ENCODE data around the gene MRPL16.

MRPL16 gene

GRCh38 chr11:59771605-59772004 is 39.0 kb downstream of the MRPL16 start:
- TF ChIP-seq TAF1 (IDR thresholded peaks at IDR 0.05; ENCODE audit: low read depth): no peak
- no peak for TF ChIP-seq TCF12 (IDR thresholded peaks at IDR 0.05; ENCODE audit: low read depth)
- TF ChIP-seq, protein P1, sequence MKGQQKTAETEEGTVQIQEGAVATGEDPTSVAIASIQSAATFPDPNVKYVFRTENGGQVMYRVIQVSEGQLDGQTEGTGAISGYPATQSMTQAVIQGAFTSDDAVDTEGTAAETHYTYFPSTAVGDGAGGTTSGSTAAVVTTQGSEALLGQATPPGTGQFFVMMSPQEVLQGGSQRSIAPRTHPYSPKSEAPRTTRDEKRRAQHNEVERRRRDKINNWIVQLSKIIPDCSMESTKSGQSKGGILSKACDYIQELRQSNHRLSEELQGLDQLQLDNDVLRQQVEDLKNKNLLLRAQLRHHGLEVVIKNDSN (IDR thresholded peaks at IDR 0.05): no peak
- no peak for TF ChIP-seq FOXM1 (IDR thresholded peaks at IDR 0.05; ENCODE audit: borderline replicate concordance, low read depth)
- TF ChIP-seq ZBTB7A (IDR thresholded peaks at IDR 0.05; ENCODE audit: low read depth): no peak

- no peak for TF ChIP-seq EGR1 (IDR thresholded peaks at IDR 0.05)
- no peak for TF ChIP-seq TEAD4 (IDR thresholded peaks at IDR 0.05)
- TF ChIP-seq, protein P2, sequence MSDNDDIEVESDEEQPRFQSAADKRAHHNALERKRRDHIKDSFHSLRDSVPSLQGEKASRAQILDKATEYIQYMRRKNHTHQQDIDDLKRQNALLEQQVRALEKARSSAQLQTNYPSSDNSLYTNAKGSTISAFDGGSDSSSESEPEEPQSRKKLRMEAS (IDR thresholded peaks at IDR 0.05): no peak
- TF ChIP-seq RAD21 (IDR thresholded peaks at IDR 0.05; ENCODE audit: low read depth): no peak
- no peak for TF ChIP-seq EP300 (IDR thresholded peaks at IDR 0.05; ENCODE audit: borderline replicate concordance)
- no peak for TF ChIP-seq REST (IDR thresholded peaks at IDR 0.05; ENCODE audit: low read depth)
- TF ChIP-seq FOXM1 (IDR thresholded peaks at IDR 0.05; ENCODE audit: borderline replicate concordance, low read depth): no peak
- no peak for TF ChIP-seq TCF12 (IDR thresholded peaks at IDR 0.05; ENCODE audit: low read depth)
- no peak for TF ChIP-seq YY1 (IDR thresholded peaks at IDR 0.05; ENCODE audit: low read depth)
- TF ChIP-seq, protein P1 (IDR thresholded peaks at IDR 0.05): no peak
- no peak for TF ChIP-seq NFIC (IDR thresholded peaks at IDR 0.05)
- no peak for TF ChIP-seq CREB1 (IDR thresholded peaks at IDR 0.05; ENCODE audit: low read depth)
These were observed 39.7 kb downstream of the MRPL16 start for GRCh38 chr11:59770869-59771268.

DNA sequence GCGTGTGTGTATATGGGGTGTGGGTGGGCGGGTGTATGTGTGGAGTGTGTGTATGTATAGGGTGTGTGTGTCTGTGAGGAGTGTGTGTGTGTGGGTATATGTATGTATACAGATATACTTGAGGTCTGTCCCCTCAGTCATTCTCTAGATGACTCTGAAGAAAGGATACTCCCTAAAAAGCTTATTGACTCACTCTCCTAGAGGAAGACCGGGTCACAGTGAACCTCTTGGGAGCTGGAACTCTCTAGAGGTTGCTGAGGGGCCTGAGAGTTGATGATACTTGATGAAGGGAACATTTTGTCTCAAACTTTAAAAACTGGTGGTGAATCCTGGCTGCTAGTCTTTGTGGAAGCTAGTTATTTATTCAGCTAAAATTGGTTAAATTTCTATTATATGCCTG is 40.3 kb downstream of the MRPL16 start:
- TF ChIP-seq EGR1 (IDR thresholded peaks at IDR 0.05): no peak
- no peak for TF ChIP-seq EP300 (IDR thresholded peaks at IDR 0.05; ENCODE audit: borderline replicate concordance)
- no peak for TF ChIP-seq CEBPB (IDR thresholded peaks at IDR 0.05)
- TF ChIP-seq ZBTB7A (IDR thresholded peaks at IDR 0.05; ENCODE audit: low read depth): no peak
- TF ChIP-seq TCF12 (IDR thresholded peaks at IDR 0.05; ENCODE audit: low read depth): no peak
- no peak for TF ChIP-seq YY1 (IDR thresholded peaks at IDR 0.05; ENCODE audit: low read depth)
- no peak for TF ChIP-seq CREB1 (IDR thresholded peaks at IDR 0.05; ENCODE audit: low read depth)
- no peak for TF ChIP-seq NFIC (IDR thresholded peaks at IDR 0.05)
- TF ChIP-seq REST (IDR thresholded peaks at IDR 0.05; ENCODE audit: low read depth): no peak
- no peak for TF ChIP-seq TAF1 (IDR thresholded peaks at IDR 0.05; ENCODE audit: low read depth)
- no peak for TF ChIP-seq RAD21 (IDR thresholded peaks at IDR 0.05; ENCODE audit: low read depth)
- TF ChIP-seq, protein P2 (IDR thresholded peaks at IDR 0.05): no peak
- TF ChIP-seq, protein P1 (IDR thresholded peaks at IDR 0.05): no peak
- TF ChIP-seq TEAD4 (IDR thresholded peaks at IDR 0.05): no peak
- TF ChIP-seq FOXM1 (IDR thresholded peaks at IDR 0.05; ENCODE audit: borderline replicate concordance, low read depth): no peak

- TF ChIP-seq NFIC (IDR thresholded peaks at IDR 0.05) (no peak), REST (IDR thresholded peaks at IDR 0.05; ENCODE audit: low read depth) (no peak), TAF1 (IDR thresholded peaks at IDR 0.05; ENCODE audit: low read depth) (no peak), TCF12 (IDR thresholded peaks at IDR 0.05; ENCODE audit: low read depth) (no peak), YY1 (IDR thresholded peaks at IDR 0.05; ENCODE audit: low read depth) (no peak), CREB1 (IDR thresholded peaks at IDR 0.05; ENCODE audit: low read depth) (no peak), RAD21 (IDR thresholded peaks at IDR 0.05; ENCODE audit: low read depth) (no peak), FOXM1 (IDR thresholded peaks at IDR 0.05; ENCODE audit: borderline replicate concordance, low read depth) (no peak), ZBTB7A (IDR thresholded peaks at IDR 0.05; ENCODE audit: low read depth) (no peak), TEAD4 (IDR thresholded peaks at IDR 0.05) (no peak), EGR1 (IDR thresholded peaks at IDR 0.05) (no peak), CEBPB (IDR thresholded peaks at IDR 0.05) (no peak)
- TF ChIP-seq, protein P2 (IDR thresholded peaks at IDR 0.05): no peak
- TF ChIP-seq, protein P1 (IDR thresholded peaks at IDR 0.05): no peak
These were observed 40.8 kb downstream of the MRPL16 start for GRCh38 chr11:59769828-59770227.

Measured in Ishikawa (cell line).